22Rv1 (cell line): ENCODE data around the gene SUPT4H1.

ENCODE experiments used
- H3K27ac ChIP-seq: fragments of 450-650 bp; 2 replicates; pipeline ENCODE4 v1.5.1; 2017
- ZFX ChIP-seq: fragments of 450-650 bp; IDR thresholded peaks from 2 replicates; pipeline ENCODE4 v1.6.1; 2017; ENCODE audit warnings: antibody characterized with exemption, borderline replicate concordance
- TF ChIP-seq, protein P1 (sequence below): fragments of 450-650 bp; IDR thresholded peaks from 2 replicates; pipeline ENCODE4 v1.5.1; 2017; ENCODE audit warnings: mild to moderate bottlenecking

The SUPT4H1 gene

DNA sequence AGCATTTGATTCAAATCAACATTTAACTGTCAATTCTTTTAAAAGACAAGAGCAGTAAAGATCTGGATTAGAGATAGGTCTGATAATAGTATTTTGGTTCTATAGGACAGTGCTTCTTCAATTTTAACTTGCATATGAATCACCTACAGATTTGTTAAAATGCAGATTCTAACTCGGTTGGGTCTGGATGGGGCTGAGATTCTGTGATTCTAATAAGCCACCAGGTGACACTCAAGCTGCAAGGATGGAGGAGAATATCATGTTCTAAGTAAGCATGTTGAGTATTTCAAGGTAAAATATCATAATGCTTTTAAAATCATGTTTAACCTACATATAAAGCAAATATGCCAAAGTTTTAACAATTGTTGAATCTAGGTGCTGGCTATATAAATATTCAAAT, 39.2 kb downstream of the SUPT4H1 start:
- TF ChIP-seq, protein P1, sequence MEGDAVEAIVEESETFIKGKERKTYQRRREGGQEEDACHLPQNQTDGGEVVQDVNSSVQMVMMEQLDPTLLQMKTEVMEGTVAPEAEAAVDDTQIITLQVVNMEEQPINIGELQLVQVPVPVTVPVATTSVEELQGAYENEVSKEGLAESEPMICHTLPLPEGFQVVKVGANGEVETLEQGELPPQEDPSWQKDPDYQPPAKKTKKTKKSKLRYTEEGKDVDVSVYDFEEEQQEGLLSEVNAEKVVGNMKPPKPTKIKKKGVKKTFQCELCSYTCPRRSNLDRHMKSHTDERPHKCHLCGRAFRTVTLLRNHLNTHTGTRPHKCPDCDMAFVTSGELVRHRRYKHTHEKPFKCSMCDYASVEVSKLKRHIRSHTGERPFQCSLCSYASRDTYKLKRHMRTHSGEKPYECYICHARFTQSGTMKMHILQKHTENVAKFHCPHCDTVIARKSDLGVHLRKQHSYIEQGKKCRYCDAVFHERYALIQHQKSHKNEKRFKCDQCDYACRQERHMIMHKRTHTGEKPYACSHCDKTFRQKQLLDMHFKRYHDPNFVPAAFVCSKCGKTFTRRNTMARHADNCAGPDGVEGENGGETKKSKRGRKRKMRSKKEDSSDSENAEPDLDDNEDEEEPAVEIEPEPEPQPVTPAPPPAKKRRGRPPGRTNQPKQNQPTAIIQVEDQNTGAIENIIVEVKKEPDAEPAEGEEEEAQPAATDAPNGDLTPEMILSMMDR: no peak
- no peak for TF ChIP-seq ZFX
- H3K27ac ChIP-seq: no peak overlapping the region

DNA sequence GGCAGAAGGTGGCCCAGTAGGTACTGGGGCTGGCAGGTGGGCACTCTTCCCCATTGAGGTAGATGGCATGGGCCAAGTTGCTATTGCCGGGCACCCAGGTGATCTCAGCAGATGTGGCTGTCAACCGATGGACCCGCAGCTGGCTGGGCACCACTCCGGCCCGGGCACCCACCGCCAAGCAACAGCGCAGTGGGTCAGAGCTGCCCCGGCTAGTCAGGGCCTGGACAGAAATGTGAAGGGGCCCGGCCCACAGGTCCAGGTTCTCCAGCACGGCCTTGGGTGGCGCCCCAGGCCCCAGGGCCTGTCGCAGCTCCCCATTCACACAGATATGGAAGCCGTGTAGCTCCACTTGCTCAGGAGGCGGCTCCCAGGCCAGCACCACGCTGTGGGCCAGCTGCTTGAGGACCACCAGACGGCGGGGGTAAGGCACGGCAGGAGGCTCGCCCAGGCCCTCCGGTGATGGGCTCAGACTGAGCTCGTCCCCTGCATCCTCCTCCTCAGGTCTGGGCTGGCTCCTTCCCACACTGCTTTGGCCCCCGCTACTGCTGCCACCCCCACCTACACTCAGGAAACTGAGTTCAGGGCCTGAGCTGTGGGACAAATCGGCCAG, 39.9 kb downstream of the SUPT4H1 start:
- H3K27ac ChIP-seq: no peak overlapping the region
- TF ChIP-seq ZFX: no peak
- TF ChIP-seq, protein P1: no peak

DNA sequence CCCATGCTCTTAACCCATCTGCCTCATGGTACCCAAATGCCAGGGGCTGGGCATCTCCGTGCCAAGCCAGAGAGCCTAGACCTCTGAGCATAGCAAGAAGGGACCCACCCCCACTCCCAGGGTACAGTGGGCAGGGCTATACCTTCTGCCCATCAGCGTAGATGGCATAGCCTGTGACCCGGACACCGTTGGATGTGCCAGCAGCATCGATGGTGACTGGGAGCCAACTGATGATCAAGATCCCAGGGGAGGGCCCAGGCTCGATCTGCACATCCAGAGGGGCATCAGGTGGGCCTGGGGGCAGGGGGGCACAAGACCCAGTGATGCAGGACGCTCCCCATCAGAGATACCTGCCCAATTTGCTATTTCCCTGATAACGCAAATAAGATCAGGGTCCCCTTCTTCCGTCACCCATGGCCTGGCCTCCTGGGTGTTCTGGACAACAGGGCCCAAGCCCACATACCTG, 40.5 kb downstream of the SUPT4H1 start:
- TF ChIP-seq ZFX: no peak
- TF ChIP-seq, protein P1: no peak
- H3K27ac ChIP-seq: no peak overlapping the region

DNA sequence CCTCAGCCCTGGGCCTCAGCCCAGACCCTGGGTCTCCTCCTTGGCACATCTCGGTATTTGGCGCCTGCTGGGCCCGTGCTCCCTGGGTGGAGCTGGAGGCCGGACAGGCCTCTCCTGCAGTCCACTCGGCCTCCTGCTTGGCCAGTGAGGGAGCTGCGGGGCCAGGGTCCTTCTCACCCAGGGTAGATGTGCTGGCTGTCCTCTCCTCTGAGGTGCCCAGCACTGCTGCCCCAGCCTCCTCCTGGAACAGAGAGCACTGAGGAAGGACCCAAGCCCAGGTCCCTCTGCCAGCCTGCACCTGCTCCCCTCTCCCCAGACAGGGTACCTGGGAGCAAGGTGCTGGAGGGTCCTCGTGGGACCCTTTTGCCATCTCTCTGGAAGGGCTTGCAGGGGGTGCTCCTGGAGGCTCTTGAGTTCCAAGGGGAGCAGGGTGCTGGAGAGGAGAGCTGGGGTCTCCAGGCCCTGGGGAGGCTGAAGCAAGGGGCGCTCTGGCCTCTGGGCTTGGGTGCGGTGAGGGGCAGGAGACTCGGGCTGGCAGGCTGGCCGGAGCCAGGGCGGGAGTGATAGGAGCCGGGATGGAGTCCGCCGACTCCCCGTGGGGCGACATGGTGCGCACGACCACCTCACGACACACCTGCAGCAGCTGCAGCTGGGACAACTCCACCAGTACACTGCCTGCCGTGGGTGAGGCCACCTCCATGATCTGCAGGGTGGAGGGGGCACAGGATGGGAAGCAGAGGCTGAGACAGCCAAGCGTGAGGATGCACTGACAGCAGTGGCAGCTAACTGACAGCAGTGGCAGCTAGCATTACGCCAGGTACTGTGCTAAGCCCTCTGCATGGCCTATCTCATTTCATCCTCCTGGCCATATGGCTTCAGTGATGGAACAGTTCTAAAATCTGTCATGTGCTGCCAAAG, 41.2 kb downstream of the SUPT4H1 start:
- H3K27ac ChIP-seq: no peak overlapping the region
- TF ChIP-seq ZFX: no peak
- TF ChIP-seq, protein P1: no peak

DNA sequence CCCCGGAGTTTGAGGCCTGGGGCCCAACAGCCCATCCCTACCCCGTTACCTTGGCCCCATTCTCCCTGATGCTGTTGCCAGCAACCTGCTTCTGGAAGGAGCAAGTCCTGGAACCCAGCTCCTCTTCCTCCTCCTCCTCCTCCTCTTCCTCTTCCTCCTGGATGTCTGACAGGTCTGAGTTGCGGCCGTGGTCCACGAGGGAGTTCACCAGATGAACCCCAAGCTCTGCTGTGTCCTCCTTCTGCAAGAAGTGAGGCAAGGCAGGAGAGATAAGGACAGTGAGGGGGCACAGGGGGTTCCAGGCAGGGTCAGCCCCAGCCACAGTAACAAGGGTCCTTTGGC, 42.1 kb downstream of the SUPT4H1 start:
- TF ChIP-seq, protein P1: no peak
- no peak for TF ChIP-seq ZFX
- H3K27ac ChIP-seq: no peak overlapping the region

DNA sequence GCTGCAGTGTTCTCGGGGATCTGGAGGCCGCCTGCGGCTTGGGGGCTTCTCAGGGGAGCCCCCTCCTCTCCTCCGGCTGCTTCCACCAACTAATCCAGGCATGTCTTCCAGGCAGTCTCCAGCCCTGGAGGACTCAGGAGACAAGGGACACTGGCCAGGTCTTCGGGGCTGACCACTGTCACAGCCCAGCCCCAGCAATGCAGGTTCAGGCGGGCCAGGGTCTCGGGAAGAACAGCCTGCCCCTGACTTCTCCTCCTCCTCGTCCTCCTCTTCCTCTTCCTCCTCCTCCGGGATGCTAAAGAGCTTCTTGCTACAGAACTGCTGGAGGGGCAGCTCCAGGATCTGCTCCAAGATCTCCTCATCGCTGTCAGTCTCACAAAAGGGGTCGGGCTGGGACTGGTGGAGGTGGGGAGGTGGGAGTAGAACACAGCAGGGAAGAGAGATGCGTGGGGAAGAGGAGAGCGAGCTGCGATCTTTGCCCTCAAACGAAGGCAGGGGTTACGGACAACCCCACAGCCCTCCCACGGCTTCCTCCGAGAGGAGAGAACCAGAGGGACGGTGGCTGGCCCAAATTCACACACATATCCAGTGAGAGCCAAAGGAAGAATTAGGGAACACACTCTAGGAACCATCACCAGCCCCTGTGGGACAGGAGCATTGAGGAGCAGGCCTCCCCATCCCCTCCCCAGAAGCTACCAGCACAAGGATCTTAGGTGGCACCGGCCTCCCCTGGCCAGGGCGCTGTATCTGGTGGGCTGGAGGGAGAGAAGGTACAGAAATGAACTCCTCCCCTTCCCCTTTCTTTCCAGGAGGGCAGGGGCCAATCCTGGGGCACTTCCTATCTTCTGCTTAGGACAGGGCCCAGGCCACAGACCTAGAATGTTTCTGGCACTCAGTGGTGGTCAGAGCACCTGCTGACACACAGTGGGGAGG, 42.8 kb downstream of the SUPT4H1 start:
- no peak for TF ChIP-seq ZFX
- TF ChIP-seq, protein P1: no peak
- H3K27ac ChIP-seq: no peak overlapping the region
